Loucy (cell line): Measurements from ENCODE around the gene ECE2.

Experiments
- H2AFZ ChIP-seq: fragments of 200-600 bp; sonication (generic); 2 replicates; pipeline ENCODE4 v1.6.0; 2016; ENCODE audit warnings: antibody characterized with exemption, mild to moderate bottlenecking, low read length, moderate library complexity
- H3F3A ChIP-seq: fragments of 200-600 bp; 2 replicates; pipeline ENCODE4 v1.6.0; 2016; ENCODE audit warnings: antibody characterized with exemption, low read depth, mild to moderate bottlenecking
- H3K27me3 ChIP-seq: fragments of 200-600 bp; sonication (generic); 2 replicates; pipeline ENCODE4 v1.6.1; 2014; ENCODE audit warnings: low read length, mild to moderate bottlenecking; ENCODE audit not compliant: insufficient read depth, poor library complexity, severe bottlenecking
- H3K36me3 ChIP-seq: fragments of 200-600 bp; sonication (generic); 2 replicates; pipeline ENCODE4 v1.6.1; 2016; ENCODE audit warnings: low read length; ENCODE audit not compliant: insufficient read depth
- H3K4me1 ChIP-seq: fragments of 200-600 bp; sonication (generic); 2 replicates; pipeline ENCODE4 v1.5.1; 2014; ENCODE audit warnings: low read length, mild to moderate bottlenecking; ENCODE audit not compliant: insufficient read depth, poor library complexity, severe bottlenecking
- H3K4me2 ChIP-seq: fragments of 200-600 bp; sonication (generic); 2 replicates; pipeline ENCODE4 v1.6.0; 2014; ENCODE audit warnings: antibody characterized with exemption, low read length, low read depth, mild to moderate bottlenecking; ENCODE audit not compliant: poor library complexity, severe bottlenecking
- H3K4me3 ChIP-seq: fragments of 200-600 bp; sonication (generic); 2 replicates; pipeline ENCODE4 v1.5.1; 2014; ENCODE audit warnings: low read length, mild to moderate bottlenecking, mixed read lengths; ENCODE audit not compliant: poor library complexity, severe bottlenecking
- H3K79me2 ChIP-seq: fragments of 200-600 bp; sonication (generic); 2 replicates; pipeline ENCODE4 v1.6.1; 2014; ENCODE audit warnings: low read length; ENCODE audit not compliant: insufficient read depth
- H3K9ac ChIP-seq: fragments of 200-600 bp; sonication (generic); 2 replicates; pipeline ENCODE4 v1.6.0; 2014; ENCODE audit warnings: mild to moderate bottlenecking, low read depth, low read length, moderate library complexity; ENCODE audit not compliant: poor library complexity, severe bottlenecking
- H3K9me2 ChIP-seq: fragments of 200-600 bp; sonication (generic); replicated peaks from 2 replicates; pipeline ENCODE4 v1.6.1; 2016; ENCODE audit warnings: low read depth, low read length, mixed read lengths
- H3K9me3 ChIP-seq: fragments of 200-600 bp; sonication (generic); 2 replicates; pipeline ENCODE4 v1.6.1; 2014; ENCODE audit warnings: mild to moderate bottlenecking, antibody characterized with exemption, low read length, low read depth; ENCODE audit not compliant: insufficient read depth
- H4K20me1 ChIP-seq: fragments of 200-600 bp; sonication (generic); 2 replicates; pipeline ENCODE4 v1.6.0; 2014; ENCODE audit warnings: antibody characterized with exemption, low read length, mild to moderate bottlenecking; ENCODE audit not compliant: insufficient read depth, poor library complexity, severe bottlenecking
- EZH2phosphoT487 ChIP-seq: fragments of 200-600 bp; IDR thresholded peaks from 2 replicates; pipeline ENCODE4 v1.6.1; 2018; ENCODE audit warnings: antibody characterized with exemption, mild to moderate bottlenecking, moderate library complexity, borderline replicate concordance
- TF ChIP-seq, protein P1 (sequence below): fragments of 200-600 bp; sonication (generic); conservative IDR thresholded peaks from 2 replicates; pipeline ENCODE4 v1.5.1; 2014; ENCODE audit warnings: mild to moderate bottlenecking, antibody characterized with exemption, low read length

Gene ECE2

DNA sequence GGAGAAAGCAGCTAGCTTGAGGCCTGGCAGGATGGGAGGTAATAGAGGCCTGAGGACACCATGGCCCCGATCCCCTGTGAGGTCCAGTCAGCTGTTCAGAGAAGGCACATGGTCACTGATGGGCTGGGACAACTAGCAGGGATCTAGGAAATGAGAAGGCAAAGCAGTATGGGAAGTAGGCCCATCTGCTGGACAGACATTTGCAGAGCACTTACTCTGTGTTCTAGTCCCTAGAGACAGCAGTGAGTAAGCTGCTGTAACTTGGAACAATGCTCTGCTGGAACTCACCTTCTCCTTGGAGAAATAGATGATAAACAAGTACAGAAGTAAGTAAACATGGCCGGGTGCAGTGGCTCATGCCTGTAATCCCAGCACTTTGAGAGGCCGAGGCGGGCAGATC lies 7.1 kb downstream of the ECE2 start:
- Histone ChIP-seq H2AFZ (no peak overlapping the region), H3K4me2 (no peak overlapping the region), H3K9me3 (no peaks in the 10 kb centered on the region)

GRCh38 chr3:184283681-184284080 lies 7.9 kb downstream of the ECE2 start:
- Histone ChIP-seq H3K9ac (no peak overlapping the region), H3K79me2 (no peaks in the 10 kb centered on the region), H2AFZ (no peak overlapping the region), H3K9me3 (no peaks in the 10 kb centered on the region), H3F3A (no peaks in the 10 kb centered on the region), H3K4me2 (no peak overlapping the region), H3K4me1 (no peaks in the 10 kb centered on the region), H3K9me2 (no peaks in the 10 kb centered on the region), H3K36me3 (no peaks in the 10 kb centered on the region), H4K20me1 (no peaks in the 10 kb centered on the region), H3K4me3 (no peak overlapping the region), H3K27me3 (no peaks in the 10 kb centered on the region)
- TF ChIP-seq, protein P1, sequence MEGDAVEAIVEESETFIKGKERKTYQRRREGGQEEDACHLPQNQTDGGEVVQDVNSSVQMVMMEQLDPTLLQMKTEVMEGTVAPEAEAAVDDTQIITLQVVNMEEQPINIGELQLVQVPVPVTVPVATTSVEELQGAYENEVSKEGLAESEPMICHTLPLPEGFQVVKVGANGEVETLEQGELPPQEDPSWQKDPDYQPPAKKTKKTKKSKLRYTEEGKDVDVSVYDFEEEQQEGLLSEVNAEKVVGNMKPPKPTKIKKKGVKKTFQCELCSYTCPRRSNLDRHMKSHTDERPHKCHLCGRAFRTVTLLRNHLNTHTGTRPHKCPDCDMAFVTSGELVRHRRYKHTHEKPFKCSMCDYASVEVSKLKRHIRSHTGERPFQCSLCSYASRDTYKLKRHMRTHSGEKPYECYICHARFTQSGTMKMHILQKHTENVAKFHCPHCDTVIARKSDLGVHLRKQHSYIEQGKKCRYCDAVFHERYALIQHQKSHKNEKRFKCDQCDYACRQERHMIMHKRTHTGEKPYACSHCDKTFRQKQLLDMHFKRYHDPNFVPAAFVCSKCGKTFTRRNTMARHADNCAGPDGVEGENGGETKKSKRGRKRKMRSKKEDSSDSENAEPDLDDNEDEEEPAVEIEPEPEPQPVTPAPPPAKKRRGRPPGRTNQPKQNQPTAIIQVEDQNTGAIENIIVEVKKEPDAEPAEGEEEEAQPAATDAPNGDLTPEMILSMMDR, result no peak
- TF ChIP-seq EZH2phosphoT487, result no peak

More for the DNA sequence above, 7.1 kb downstream of the ECE2 start:
- Histone ChIP-seq H3K27me3 (no peaks in the 10 kb centered on the region), H3K36me3 (no peaks in the 10 kb centered on the region), H3K9me2 (no peaks in the 10 kb centered on the region), H3F3A (no peaks in the 10 kb centered on the region), H3K79me2 (no peaks in the 10 kb centered on the region), H4K20me1 (no peaks in the 10 kb centered on the region), H3K9ac (no peak overlapping the region), H3K4me1 (no peaks in the 10 kb centered on the region), H3K4me3 (no peak overlapping the region)
- no peak for TF ChIP-seq EZH2phosphoT487
- TF ChIP-seq, protein P1, result no peak

- Histone ChIP-seq H3F3A (no peaks in the 10 kb centered on the region), H4K20me1 (no peaks in the 10 kb centered on the region), H3K9me2 (no peaks in the 10 kb centered on the region), H3K9me3 (no peaks in the 10 kb centered on the region), H3K36me3 (no peaks in the 10 kb centered on the region), H3K4me3 (no peak overlapping the region), H2AFZ (no peak overlapping the region), H3K79me2 (no peaks in the 10 kb centered on the region), H3K4me1 (no peaks in the 10 kb centered on the region), H3K27me3 (no peaks in the 10 kb centered on the region), H3K4me2 (no peak overlapping the region), H3K9ac (no peak overlapping the region)
- TF ChIP-seq, protein P1, result peak; percentile 71
- TF ChIP-seq EZH2phosphoT487, result no peak
Measured at GRCh38 chr3:184284696-184285095, 8.9 kb downstream of the ECE2 start.
